NK-92 treated with Interleukin-12 subunit alpha and Interleukin-12 subunit beta, amount 100 ng/mL, for 24 hours (cell line): ENCODE data around the gene TAF11L14.
"Not testable (repeated sequence)": the region's sequence is repeated elsewhere in the genome, so short reads cannot be mapped to it uniquely, and the experiment has no call there.

Experiments
- DNase-seq: peaks from one replicate; lab custom pipeline; 2025; lab: John Stamatoyannopoulos, UW

The TAF11L14 gene

DNA sequence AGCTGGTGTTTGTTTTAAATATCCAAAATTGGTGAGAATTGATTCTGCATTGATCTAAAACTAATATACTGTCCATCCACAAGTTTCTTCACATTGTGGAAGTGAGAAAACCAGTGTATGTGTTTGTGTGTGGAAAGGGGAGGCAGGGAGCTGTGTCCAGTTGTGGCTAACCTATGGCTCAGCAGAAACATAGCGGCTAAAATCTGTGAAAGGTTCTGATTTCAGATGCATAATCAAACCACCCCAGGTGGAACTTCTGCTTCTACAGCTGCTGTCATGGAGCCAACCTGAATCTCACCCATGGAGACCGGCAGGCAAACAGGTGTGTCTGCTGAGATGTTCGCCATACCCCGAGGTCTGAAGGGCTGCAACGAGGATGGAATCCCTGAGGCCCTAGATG is at the start of gene TAF11L14:
Gene TAF11L14 (plus strand): TSS at position 301 of the 400 bp plus-strand sequence.
- no peak for DNase-seq

DNA sequence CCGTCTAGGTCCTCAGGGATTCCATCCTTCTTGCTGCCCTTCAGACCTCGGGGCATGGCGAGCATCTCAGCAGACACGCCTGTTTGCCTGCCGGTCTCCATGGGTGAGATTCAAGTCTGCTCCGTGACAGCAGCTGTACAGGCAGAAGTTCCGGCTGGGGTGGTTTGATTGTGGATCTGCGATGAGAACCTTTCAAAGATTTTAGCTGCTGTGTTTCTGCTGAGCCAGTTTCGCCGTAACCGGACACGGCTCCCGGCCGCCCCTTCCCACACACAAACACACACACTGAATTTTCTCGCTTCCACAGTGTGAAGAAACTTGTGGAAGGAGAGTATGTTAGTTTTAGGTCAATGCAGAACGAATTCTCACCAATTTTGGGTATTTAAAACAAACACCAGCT is 48.6 kb upstream of the TAF11L14 start, which contains the start of gene TAF11L7:
Gene TAF11L7 (minus strand): TSS at position 101 of the 400 bp plus-strand sequence.
- not testable (repeated sequence) for DNase-seq

DNA sequence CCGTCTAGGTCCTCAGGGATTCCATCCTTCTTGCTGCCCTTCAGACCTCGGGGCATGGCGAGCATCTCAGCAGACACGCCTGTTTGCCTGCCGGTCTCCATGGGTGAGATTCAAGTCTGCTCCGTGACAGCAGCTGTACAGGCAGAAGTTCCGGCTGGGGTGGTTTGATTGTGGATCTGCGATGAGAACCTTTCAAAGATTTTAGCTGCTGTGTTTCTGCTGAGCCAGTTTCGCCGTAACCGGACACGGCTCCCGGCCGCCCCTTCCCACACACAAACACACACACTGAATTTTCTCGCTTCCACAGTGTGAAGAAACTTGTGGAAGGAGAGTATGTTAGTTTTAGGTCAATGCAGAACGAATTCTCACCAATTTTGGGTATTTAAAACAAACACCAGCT is 43.4 kb upstream of the TAF11L14 start, which contains the start of gene TAF11L8:
Gene TAF11L8 (minus strand): TSS at position 101 of the 400 bp plus-strand sequence.
- not testable (repeated sequence) for DNase-seq

GRCh38 chr5:17594255-17594654 is 40.0 kb upstream of the TAF11L14 start, which contains the start of gene TAF11L9:
Gene TAF11L9, minus strand, starts transcription at chr5:17594394.
- not testable (repeated sequence) for DNase-seq

- DNase-seq, result not testable (repeated sequence)
These were observed 36.5 kb upstream of the TAF11L14 start, which contains the start of gene TAF11L10 for GRCh38 chr5:17597728-17598127. Gene TAF11L10, minus strand, starts transcription at chr5:17597828.

DNA sequence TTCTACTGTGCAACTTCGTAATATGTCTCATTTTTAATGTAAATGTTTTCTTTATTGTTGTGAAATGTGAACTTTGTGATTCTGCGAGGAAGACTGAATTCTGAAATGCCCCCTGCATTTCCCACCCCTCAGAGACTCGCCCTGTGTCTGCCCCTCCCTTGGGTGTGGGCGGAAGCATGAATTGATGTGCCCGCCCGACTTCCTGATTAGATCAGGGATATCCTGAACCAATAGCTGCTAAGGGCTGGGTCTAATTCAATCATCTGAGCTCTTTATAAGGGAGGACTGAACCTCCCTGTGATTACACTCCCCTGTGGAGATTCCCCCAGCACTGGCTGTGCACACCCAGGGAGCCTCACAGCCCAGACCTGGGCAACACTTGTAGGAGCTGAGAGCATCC is 30.4 kb upstream of the TAF11L14 start, which contains the start of gene TAF11L11:
Gene TAF11L11 (plus strand): TSS at position 304 of the 400 bp plus-strand sequence.
- DNase-seq, result not testable (repeated sequence)

- DNase-seq, result no peak
These were observed 29.3 kb upstream of the TAF11L14 start for GRCh38 chr5:17604951-17605350.

DNA sequence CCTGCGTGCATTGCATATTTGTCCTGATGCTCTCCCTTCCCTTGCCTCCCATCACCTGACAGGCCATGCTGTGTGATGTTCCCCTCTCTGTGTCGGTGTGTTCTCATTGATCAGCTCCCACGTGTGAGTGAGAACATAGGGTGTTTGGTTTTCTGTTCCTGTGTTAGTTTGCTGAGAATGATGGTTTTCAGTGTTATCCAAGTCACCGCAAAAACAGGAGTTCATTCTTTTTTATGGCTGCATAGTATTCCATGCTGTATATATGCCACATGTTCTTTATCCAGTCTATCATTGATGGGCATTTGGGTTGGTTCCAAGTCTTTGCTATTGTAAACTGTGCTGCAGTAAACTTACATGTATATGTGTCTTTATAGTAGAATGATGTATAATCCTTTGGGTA is 26.8 kb upstream of the TAF11L14 start:
- not testable (repeated sequence) for DNase-seq

- DNase-seq, result not testable (repeated sequence)
These were observed 24.2 kb upstream of the TAF11L14 start, which contains the start of gene TAF11L12 for GRCh38 chr5:17610092-17610491. Gene TAF11L12, plus strand, starts transcription at chr5:17610392.

- no peak for DNase-seq
These were observed 19.2 kb upstream of the TAF11L14 start for GRCh38 chr5:17614872-17615605.

GRCh38 chr5:17619354-17619753 is 14.9 kb upstream of the TAF11L14 start:
- no peak for DNase-seq

GRCh38 chr5:17620627-17621026 is 13.6 kb upstream of the TAF11L14 start:
- no peak for DNase-seq

- DNase-seq, result no peak
These were observed 8.6 kb upstream of the TAF11L14 start for GRCh38 chr5:17625686-17626085.

- DNase-seq, result not testable (repeated sequence)
These were observed 2.5 kb upstream of the TAF11L14 start, which contains the start of gene TAF11L13 for GRCh38 chr5:17631788-17632187. Gene TAF11L13, plus strand, starts transcription at chr5:17632088.

DNA sequence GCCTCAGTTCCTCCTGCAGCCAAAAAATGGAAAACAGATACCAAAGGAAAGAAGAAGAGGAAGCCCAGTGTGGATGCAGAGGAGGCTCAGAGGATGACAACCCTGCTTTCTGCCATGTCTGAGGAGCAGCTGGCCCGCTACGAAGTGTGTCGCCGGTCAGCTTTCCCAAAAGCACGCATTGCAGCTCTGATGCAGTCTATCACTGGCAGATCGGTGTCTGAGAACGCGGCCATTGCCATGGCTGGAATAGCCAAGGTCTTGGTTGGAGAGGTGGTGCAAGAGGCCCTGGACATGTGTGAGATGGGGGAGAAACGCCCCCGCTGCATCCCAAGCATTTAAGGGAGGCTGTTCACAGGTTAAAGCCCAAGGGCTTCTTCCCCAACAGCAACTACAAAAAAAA is 15.0 kb downstream of the TAF11L14 start:
- not testable (repeated sequence) for DNase-seq

DNA sequence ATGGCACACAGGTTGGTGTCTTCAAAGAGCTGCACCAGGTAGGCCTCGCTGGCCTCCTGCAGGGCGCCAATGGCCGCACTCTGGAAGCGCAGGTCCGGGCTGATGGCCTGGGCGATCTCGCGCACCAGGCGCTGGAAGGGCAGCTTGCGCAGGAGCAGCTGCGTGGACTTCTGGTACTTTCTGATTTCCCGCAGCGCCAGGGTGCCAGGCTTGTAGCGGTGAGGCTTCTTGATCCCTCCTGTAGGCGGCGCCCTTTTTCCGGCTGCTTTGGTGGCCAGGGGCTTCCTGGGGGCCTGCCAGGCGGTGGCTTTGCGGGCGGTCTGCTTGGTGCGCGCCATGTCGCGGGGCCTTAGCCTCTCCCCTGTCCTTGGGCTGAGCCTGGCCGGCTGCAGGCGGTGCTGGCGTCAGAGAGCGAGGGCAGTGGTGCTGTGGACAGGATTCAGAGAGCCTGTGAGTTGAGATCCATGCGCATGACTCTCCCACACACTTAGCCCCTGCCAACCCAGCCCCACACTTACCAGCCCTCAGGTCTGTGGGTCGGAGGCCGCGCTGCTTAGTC is 21.0 kb downstream of the TAF11L14 start:
- not testable (repeated sequence) for DNase-seq

GRCh38 chr5:17655921-17656320 is 21.7 kb downstream of the TAF11L14 start:
- no peak for DNase-seq

DNA sequence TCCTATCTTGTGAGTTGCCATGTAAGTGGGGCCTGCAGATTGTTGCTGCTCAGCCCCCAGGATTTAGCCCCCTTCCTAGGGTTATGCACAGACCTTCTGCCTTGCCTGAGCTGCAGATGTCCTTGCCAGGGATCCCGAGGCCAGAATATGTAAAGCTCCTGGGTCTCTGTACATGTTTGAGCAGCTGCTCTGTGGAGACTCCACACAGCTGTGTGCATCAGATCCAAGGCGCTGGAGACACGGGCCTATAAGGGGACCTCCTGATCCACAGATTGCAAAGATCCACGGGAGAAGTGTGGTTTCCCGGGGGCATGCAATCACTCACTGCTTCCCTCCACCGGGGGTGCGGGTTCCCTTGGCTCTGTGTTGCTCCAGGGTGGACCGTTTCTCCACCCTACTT is 28.9 kb downstream of the TAF11L14 start:
- DNase-seq, result no peak

DNA sequence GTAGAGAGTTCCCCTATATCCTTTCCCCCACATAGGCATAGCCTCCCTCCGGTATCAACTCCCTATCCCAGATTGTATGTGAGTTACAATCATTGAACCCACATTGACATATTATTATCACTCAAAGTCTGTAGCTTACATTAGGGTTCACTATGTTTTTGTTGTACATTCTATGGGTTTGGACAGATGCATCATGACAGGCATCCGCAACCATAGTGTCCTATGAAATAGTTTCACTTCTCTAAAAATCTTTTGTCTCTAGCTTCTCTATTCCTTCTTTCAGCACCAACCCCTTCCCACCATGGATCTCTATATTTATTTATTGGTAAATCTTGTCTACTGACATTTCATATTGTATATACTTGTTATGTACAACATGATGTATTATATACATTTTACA is 31.6 kb downstream of the TAF11L14 start:
- no peak for DNase-seq

DNA sequence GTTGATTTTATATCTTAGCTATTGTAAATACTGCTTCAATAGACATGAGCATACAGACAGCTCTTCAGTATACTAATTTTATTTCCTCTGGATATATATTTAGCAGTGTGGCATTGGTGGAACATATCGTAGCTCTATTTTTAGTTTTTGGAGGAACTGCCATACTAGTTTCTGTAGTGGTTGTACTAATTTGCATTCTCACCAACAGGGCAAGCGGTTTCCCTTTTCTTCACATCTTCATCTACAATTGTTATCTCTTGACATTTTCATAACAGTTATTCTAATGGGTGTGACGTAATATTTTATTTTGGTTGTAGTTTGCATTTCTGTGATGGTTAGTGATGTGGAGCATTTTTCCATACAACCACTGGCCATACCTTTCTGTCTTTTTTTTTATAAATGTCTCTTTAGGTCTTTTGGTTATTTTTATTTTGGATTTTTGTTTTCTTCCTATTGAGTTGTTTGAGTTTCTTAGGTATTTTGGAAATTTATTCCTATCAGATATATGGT is 32.5 kb downstream of the TAF11L14 start:
- DNase-seq, result no peak

- no peak for DNase-seq
These were observed 36.1 kb downstream of the TAF11L14 start for GRCh38 chr5:17670353-17670752.

DNA sequence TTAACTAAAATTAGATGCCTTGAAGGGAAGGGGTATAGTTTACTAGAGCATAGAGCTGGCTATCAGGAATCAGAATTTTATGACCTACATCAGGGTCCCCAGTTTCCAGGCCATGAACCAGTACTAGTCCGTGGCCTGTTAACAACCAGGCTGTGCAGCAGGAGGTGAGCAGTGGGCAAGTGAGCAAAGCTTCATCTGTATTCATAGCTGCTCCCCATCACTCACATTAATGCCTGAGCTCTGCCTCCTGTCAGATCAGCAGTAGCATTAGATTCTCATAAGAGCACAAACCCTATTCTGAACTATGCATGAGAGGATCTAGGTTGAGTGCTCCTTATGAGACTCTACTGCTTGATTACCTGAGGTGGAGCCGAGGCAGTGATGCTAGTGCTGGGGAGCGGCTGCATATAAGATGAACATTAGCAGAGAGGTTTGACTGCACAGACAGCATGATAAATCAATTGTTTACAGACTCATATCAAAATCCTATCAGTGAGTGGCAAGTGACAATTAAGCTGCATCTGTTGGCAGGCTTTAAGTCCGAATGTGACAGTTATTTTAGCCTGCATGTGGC is 44.6 kb downstream of the TAF11L14 start:
- no peak for DNase-seq
